ENCODE results near the gene TRHDE. TPM values are rescaled to one million over a fixed set of nuclear protein-coding genes. Genes with fewer than 3 reads are reported as not detected.

TRHDE gene
- total and polyA plus RNA-seq, 2 donors (not counting 3 experiments of a cell fraction or from before 2014, with no cell fraction given), result not detected

GRCh38 chr12:72716221-72716620 lies 444.1 kb downstream of the TRHDE start:
- no peak overlapping the region for H2AFZ ChIP-seq (ENCODE audit: low read depth, low read length)
- no peak for FAIRE-seq
- no TSS peak for BruUV-seq (replicated peaks)

More at GRCh38 chr12:72716221-72716620, 444.1 kb downstream of the TRHDE start:
- Histone ChIP-seq H3K79me2 (ENCODE audit: control insufficient read depth, insufficient read depth, low read length) (no peaks in the 10 kb centered on the region), H3K36me3 (ENCODE audit: control insufficient read depth in 2 of 2, extremely low read depth in 1 of 2, insufficient read depth in 2 of 2, low read length in 2 of 2) (no peaks in the 10 kb centered on the region), H3K9ac (replicated peaks; ENCODE audit: extremely low read depth, insufficient read depth, low read length) (no peak overlapping the region), H4K20me1 (replicated peaks; ENCODE audit: control insufficient read depth, extremely low read depth, insufficient read depth, low read length) (no peaks in the 10 kb centered on the region), H3K4me3 (replicated peaks in 1 of 3; ENCODE audit: insufficient read depth in 1 of 3, low read depth in 1 of 3, low read length in 3 of 3) (no peak overlapping the region), H3K4me1 (ENCODE audit: control insufficient read depth, extremely low read depth, insufficient read depth, low read length) (no peaks in the 10 kb centered on the region), H3K27ac (ENCODE audit: insufficient read depth, low read depth, low read length) (no peak overlapping the region), H3K4me2 (ENCODE audit: insufficient read depth, low read length) (no peak overlapping the region), H3K27me3 (ENCODE audit: control insufficient read depth in 2 of 2, insufficient read depth in 2 of 2, low read length in 2 of 2) (no peaks in the 10 kb centered on the region), H3K9me1 (replicated peaks; ENCODE audit: control insufficient read depth, extremely low read depth, insufficient read depth, low read length) (no peaks in the 10 kb centered on the region), H3K9me3 (replicated peaks; ENCODE audit: control insufficient read depth, insufficient read depth, low read length) (peaks cover 2% of the 10 kb centered on the region)
- TF ChIP-seq MAX (IDR thresholded peaks at IDR 0.05; ENCODE audit: insufficient read depth, insufficient read length) (no peak), POLR2A (IDR thresholded peaks at IDR 0.05; ENCODE audit: low read depth, low read length) (no peak), GATA2 (IDR thresholded peaks at IDR 0.05; ENCODE audit: insufficient read depth, insufficient read length, low read depth, low read length) (no peak), POLR2AphosphoS5 (IDR thresholded peaks at IDR 0.05; ENCODE audit: insufficient read depth, low read depth, low read length) (no peak), FOS (IDR thresholded peaks at IDR 0.05; ENCODE audit: borderline replicate concordance, insufficient read depth, low read length) (no peak), EZH2 (IDR thresholded peaks at IDR 0.05; ENCODE audit: borderline replicate concordance, low read depth, low read length, severe bottlenecking) (no peak), JUN (IDR thresholded peaks at IDR 0.05; ENCODE audit: borderline replicate concordance, insufficient read depth, insufficient read length, low read depth) (no peak), CTCF (IDR thresholded peaks at IDR 0.05; ENCODE audit: extremely low read depth in 1 of 2, insufficient read depth in 1 of 2, low read depth in 1 of 2, low read length in 2 of 2) (no peak), MYC (IDR thresholded peaks at IDR 0.05; ENCODE audit: low read depth, low read length) (no peak)
- intact Hi-C loops (cut with micrococcal nuclease) (no loop called here), dilution Hi-C loops (cut with MboI; ENCODE audit: extremely low pct_ligation_motif_present, low sequenced_read_pairs) (no loop called here)
- POLR2A ChIA-PET, result no interaction called here
- CTCF ChIA-PET, result no interaction called here
- DNase-seq (ENCODE audit: low read depth, low spot score), result no peak
